HFF-Myc (cell line): ENCODE results near the gene THAP11.
"Not testable (repeated sequence)": the region's sequence is repeated elsewhere in the genome, so short reads cannot be mapped to it uniquely, and the experiment has no call there.

ENCODE experiments used
- DNase-seq: peaks from one replicate; pipeline ENCODE4 v3.0.0-alpha.2; 2011; ENCODE audit warnings: low read depth; ENCODE audit errors: extremely low read depth
- H3K4me3 ChIP-seq: replicated peaks from 2 replicates; pipeline ENCODE4 v1.5.1; 2011; ENCODE audit warnings: low read depth, mild to moderate bottlenecking, control low read depth, low read length
- CTCF ChIP-seq: IDR thresholded peaks from 2 replicates; pipeline ENCODE4 v1.5.1; 2012; ENCODE audit warnings: mild to moderate bottlenecking, low read depth, low read length, control low read depth; ENCODE audit errors: missing control alignments

THAP11 gene

GRCh38 chr16:67833415-67834241, 8.5 kb upstream of the THAP11 start:
- TF ChIP-seq CTCF, result no peak
- H3K4me3 ChIP-seq, result peak overlapping the region; percentile 62
- DNase-seq, result peak; percentile 76

GRCh38 chr16:67834242-67834614, 7.9 kb upstream of the THAP11 start:
- no peak for TF ChIP-seq CTCF
- DNase-seq, result no peak
- H3K4me3 ChIP-seq, result peak overlapping the region; percentile 62

GRCh38 chr16:67837190-67837589, 4.9 kb upstream of the THAP11 start:
- not testable (repeated sequence) for DNase-seq, H3K4me3 ChIP-seq

- no peak for DNase-seq
- no peak for TF ChIP-seq CTCF
- H3K4me3 ChIP-seq, result no peak overlapping the region
These were observed 4.3 kb upstream of the THAP11 start for GRCh38 chr16:67837811-67838210.

GRCh38 chr16:67841198-67841815, 813 bp upstream of the THAP11 start:
- DNase-seq, result no peak
- no peak for TF ChIP-seq CTCF
- H3K4me3 ChIP-seq, result peak overlapping the region; percentile 99

- peak overlapping the region; percentile 99 for H3K4me3 ChIP-seq
- peak; percentile 12 for TF ChIP-seq CTCF
- DNase-seq, result no peak
These were observed 606 bp downstream of the THAP11 start for GRCh38 chr16:67842509-67843342.

- peak overlapping the region; percentile 99 for H3K4me3 ChIP-seq
- no peak for DNase-seq
- TF ChIP-seq CTCF, result no peak
These were observed 1.2 kb downstream of the THAP11 start for GRCh38 chr16:67843343-67843765.
